ENCODE measurements around the gene DNAJC16.
"Not testable (repeated sequence)": the region's sequence is repeated elsewhere in the genome, so short reads cannot be mapped to it uniquely, and the experiment has no call there.

The DNAJC16 gene

DNA sequence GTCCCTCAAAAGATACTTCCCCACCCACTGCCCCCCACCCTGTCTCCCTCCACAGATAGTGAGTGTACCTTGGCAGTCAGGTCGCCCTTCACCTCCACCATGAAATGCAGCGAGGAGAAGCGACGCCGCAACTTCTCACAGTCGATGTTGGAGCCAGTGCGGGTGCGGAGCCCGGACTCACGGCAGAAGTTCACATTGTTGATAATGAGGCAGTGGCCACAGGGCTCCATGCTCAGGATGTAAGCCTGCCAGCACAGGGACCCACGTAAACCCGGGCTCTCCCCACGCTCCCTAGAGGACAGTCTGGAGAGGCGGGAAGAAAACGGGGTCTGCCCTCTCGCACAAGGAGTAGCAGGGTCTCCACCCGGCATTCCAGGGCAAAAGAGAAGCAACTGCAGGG is 19.8 kb upstream of the DNAJC16 start:
- DNase-seq (ENCODE audit: low read depth in 3 of 3, low spot score in 1 of 3) = no peak

- no peak for DNase-seq (ENCODE audit: low read depth in 3 of 3, low spot score in 1 of 3)
Observed at GRCh38 chr1:15507278-15507677, 19.4 kb upstream of the DNAJC16 start.

DNA sequence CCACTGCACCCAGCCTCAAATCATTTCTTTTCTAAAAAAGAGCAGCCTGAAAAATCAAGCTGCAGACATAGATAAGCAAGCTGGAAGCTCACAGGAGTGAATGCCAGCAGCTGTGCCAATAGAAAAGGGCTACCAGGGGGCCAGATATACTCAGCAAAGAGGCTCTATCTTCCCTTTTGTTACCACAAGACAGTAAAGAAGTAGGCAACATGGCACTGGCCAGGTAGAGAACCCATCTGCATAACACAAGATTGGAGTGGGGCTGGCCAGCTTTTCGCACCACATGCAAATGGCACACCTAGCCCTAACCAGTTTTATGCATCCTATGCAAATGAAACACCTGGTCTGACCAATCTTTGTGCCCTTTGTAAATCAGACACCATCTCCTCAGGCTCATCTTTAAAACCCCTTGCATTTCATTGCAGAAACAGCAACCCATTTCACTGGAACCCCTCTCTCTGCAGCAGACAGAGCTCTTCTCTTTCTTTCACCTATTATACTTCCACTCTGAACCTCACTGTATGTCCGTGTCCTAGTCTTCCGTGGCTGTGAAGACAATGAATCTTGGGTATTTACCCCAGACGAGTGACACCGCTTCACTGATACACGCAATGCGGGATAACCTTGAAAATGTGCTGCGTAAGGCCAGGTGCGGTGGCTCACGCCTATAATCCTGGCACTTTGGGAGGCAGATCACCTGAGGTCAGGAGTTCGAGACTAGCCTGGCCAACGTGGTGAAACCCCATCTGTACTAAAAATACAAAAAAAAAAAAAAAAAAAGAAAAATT is 17.8 kb upstream of the DNAJC16 start:
- no peak for DNase-seq (ENCODE audit: low read depth in 3 of 3, low spot score in 1 of 3)

GRCh38 chr1:15509586-15509985 is 17.1 kb upstream of the DNAJC16 start:
- no peak for DNase-seq (ENCODE audit: low read depth in 3 of 3, low spot score in 1 of 3)

GRCh38 chr1:15510611-15511405 is 15.8 kb upstream of the DNAJC16 start:
- DNase-seq (ENCODE audit: low read depth in 3 of 3, low spot score in 1 of 3) = no peak

DNA sequence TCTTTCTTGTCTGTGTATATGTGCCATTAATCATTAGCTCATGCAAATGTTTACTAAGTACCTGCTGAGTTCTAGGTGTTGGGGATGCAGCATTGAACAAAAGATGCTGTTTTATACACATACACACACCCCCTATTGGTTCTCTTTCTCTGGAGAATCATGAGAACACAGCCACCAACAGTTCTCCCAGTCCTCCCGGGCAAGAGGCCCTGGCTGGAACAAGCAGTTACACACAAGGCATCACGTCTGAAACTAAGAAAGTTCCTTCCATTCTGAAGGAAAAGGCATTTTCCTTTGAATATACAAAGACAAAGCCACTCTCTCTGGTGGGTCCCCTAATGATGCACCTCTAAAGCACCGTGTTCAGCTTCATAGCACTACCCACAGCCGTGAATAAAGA is 13.5 kb upstream of the DNAJC16 start:
- no peak for DNase-seq (ENCODE audit: low read depth in 3 of 3, low spot score in 1 of 3)

GRCh38 chr1:15513919-15514318 is 12.7 kb upstream of the DNAJC16 start:
- DNase-seq (ENCODE audit: low read depth in 3 of 3, low spot score in 1 of 3) = no peak

DNA sequence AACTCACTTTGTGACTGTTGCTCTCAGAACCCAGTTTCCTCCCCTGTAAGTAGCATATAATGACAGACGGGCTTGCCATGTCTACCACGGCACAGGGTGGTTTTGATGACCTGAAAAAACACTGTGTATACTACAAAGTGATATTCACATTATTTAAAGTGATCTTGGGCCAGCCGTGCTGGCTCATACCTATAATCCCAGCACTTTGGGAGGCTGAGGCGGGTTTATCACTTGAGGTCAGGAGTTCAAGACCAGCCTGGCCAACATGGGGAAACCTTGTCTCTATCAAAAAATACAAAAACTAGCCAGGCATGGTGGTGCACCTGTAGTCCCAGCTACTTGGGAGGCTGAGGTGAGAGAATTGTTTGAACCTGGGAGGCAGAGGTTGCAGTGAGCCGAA is 12.1 kb upstream of the DNAJC16 start:
- not testable (repeated sequence) for DNase-seq (ENCODE audit: low read depth in 3 of 3, low spot score in 1 of 3)

DNA sequence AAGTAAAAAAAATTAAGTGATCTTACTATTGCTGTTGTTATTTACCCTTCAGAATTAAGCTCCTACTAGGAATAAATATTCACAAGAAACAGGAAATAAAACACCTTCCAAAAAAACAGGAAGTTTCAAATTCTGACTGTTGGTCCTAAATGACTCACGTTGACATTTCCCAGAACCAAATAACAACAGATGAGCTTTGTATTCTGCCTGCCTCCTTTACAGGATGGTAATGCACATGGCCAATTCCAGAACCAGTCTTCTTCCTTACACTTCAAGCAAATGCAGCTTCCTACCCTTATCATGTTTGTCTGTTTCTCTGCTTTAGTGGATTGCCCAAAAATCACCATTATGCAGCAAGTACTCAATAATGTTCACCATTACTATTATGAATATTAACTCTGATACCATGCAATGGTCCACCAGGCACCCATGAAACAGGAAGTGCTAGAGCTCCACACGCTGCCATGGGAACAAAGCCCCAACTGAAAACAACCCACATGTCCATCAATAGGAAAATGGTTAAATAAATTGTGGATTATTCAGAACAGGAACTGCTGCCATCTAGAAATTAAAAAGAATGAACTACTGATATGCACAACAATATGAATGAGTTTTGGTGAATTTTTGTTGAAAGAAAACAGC is 11.5 kb upstream of the DNAJC16 start:
- no peak for DNase-seq (ENCODE audit: low read depth in 3 of 3, low spot score in 1 of 3)

- DNase-seq (ENCODE audit: low read depth in 3 of 3, low spot score in 1 of 3) = no peak
Observed at GRCh38 chr1:15519625-15520024, 7.0 kb upstream of the DNAJC16 start.

GRCh38 chr1:15521206-15521906 is 5.3 kb upstream of the DNAJC16 start:
- DNase-seq (ENCODE audit: low read depth in 3 of 3, low spot score in 1 of 3) = not testable (repeated sequence)

GRCh38 chr1:15522551-15522950 is 4.1 kb upstream of the DNAJC16 start:
- DNase-seq (ENCODE audit: low read depth in 3 of 3, low spot score in 1 of 3) = no peak

- DNase-seq (ENCODE audit: low read depth in 3 of 3, low spot score in 1 of 3) = no peak
Observed at GRCh38 chr1:15523104-15524020, 3.3 kb upstream of the DNAJC16 start.

DNA sequence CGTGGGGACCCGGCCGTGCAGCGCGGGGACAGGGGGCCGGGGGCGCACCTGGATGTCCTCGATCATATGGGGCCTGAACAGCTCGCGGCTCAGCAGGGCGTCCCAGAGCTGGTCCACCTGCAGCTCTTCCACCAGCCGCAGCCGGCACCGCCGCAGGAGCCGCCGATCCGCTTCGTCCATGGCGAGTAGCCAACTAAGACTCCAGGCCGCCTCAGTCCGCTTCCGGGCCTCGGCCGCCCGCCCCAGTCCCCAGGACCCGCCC is 2.7 kb upstream of the DNAJC16 start, which contains the start of gene CASP9:
CASP9 (minus strand) TSS at position 195 of the 262 bp plus-strand sequence; CDS start at position 180, 15 bp downstream.
- DNase-seq (ENCODE audit: low read depth in 3 of 3, low spot score in 1 of 3) = no peak

DNA sequence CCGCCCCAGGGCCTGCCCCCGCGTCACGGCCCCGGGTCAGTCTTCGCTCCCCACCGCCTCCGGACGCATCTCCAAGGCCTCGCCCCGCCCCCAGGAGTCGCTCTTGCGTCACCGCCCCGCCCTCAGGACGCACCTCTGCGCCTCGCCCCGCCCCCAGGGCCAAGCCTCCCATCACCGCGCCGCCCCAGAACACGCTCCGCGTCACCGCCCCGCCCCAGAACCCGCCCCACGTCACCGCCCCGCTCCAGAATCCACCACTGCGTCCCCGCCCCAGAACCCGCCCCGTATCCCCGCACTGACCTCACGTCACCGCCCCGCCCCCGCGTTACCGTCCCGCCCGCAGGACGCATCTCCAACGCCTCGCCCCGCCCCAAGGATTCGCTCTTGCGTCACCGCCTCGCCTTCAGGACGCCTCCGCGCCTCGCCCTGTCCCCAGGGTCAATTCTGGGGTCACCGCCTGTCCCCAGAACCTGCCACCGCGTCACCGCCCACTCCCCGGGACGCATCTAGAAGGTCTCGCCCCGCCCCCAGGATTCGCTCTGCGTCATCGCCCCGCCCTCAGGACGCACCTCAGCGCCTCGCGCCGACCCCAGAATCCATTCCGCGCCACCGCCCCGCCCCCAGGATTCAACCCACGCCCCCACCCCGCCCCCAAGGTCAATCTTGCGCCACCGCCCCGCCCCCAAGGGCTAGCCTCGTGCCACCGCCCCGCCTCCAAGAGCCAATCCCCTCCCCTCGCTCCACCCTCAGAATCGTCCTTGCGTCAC is 2.2 kb upstream of the DNAJC16 start:
- peak; percentile 99 to 100 (median 100) for DNase-seq (ENCODE audit: low read depth in 3 of 3, low spot score in 1 of 3)

- no peak for DNase-seq (ENCODE audit: low read depth in 3 of 3, low spot score in 1 of 3)
Observed at GRCh38 chr1:15525050-15526020, 1.3 kb upstream of the DNAJC16 start.

- no peak for DNase-seq (ENCODE audit: low read depth in 3 of 3, low spot score in 1 of 3)
Observed at GRCh38 chr1:15526021-15526489, 593 bp upstream of the DNAJC16 start.

DNA sequence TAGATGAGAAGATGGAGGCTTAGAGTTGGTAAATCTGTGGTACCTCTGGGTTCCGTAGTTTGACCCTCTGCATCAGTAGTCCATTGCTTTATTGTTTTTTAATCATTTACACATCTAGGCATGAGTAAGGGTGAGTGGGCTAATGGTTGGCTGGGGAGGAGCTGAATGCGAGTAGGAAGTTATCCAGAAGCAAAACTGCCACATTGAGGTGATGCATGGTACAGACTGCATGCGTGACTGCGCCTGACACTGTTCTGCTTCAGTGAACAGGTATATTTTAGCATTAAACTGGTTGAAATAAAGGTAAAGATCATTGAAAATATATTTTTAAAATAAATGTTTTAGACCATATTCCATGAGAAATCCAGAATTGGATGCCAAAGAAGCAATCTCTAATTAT is 4.4 kb downstream of the DNAJC16 start:
- DNase-seq (ENCODE audit: low read depth in 3 of 3, low spot score in 1 of 3) = no peak

All from stimulated activated CD4-positive, alpha-beta T cell treated with anti-CD3 and anti-CD28 coated beads, TNF-alpha, amount 100 ng/mL, for 1 hour (primary cell).